H1 (cell line): ENCODE measurements around the gene CEP250. TPM values are rescaled to one million over a fixed set of nuclear protein-coding genes. Genes with fewer than 3 reads are reported as not detected.

Experiments
- ATF2 ChIP-seq: IDR thresholded peaks from 2 replicates; pipeline ENCODE4 v1.6.1; 2012; ENCODE audit warnings: low read length, inconsistent platforms
- GTF2F1 ChIP-seq: IDR thresholded peaks from 2 replicates; pipeline ENCODE4 v1.6.1; 2012; ENCODE audit warnings: low read depth, low read length, improper control_type of control experiment, borderline replicate concordance
- polyA plus RNA-seq, 7 experiments: library from polyadenylated mRNA; depleted of rRNA in 3 of 7; stranded (reverse) in 5 of 7; unstranded in 2 of 7; fragments of >200 nt in 5 of 7; fragments of 200-250 nt in 2 of 7; gene quantifications; 1 replicate in 5 of 7; 2 replicates in 1 of 7; 4 replicates in 1 of 7; pipeline versions ENCODE4 v1.2.1 to v1.2.3, GENCODE V29; 2011 to 2013; ENCODE audit warnings: missing spikeins in 2 of 7, mixed read lengths in 2 of 7
- total RNA-seq: library from RNA; stranded (reverse); fragmentation: NEBNext Ultra II Directional; extraction: Animal tissue kit (Norgen Biotek cat#: 25700); gene quantifications from 2 replicates; pipeline ENCODE4 v1.2.1, GENCODE V29; 2021

The CEP250 gene
- total and polyA plus RNA-seq, 2 of the 8 experiments (the other 6 are each of a cell fraction or from before 2014, with no cell fraction given) = 2.6 to 33.7 TPM

GRCh38 chr20:35479798-35480197, 24.4 kb downstream of the CEP250 start (continued):
- no peak for TF ChIP-seq ATF2
- TF ChIP-seq GTF2F1 = no peak
